GM12878 (cell line): ENCODE results near the gene TLE2. TPM values are rescaled to one million over a fixed set of nuclear protein-coding genes. Genes with fewer than 3 reads are reported as not detected.

ENCODE experiments used
- ATAC-seq: fragments of 200-7000 bp; cut with Tn5 transposase; 3 replicates; pipeline ENCODE4 v1.9.1; 2020; ENCODE audit warnings: mild to moderate bottlenecking, moderate library complexity
- BruUV-seq: library from RNA; stranded (reverse); fragments of 400-500 nt; replicated peaks from 2 replicates; lab custom pipeline; 2021; lab: Mats Ljungman, UMichigan
- CTCF ChIA-PET: fragments of 300-600 bp; sonication (Branson Sonifier 250); formaldehyde crosslinking; extraction: SDS; loops from one replicate; lab custom pipeline; 2021; ENCODE audit warnings: inconsistent platforms; lab: Yijun Ruan, JAX
- POLR2A ChIA-PET: fragments of 350-600 bp; formaldehyde crosslinking; extraction: SDS; loops from one replicate; lab custom pipeline; 2021; ENCODE audit warnings: inconsistent platforms; lab: Charles Lee
- RAD21 ChIA-PET: fragments of 300-600 bp; sonication (Branson Sonifier 250); formaldehyde crosslinking; loops from one replicate; lab custom pipeline; 2023; ENCODE audit warnings: antibody characterized with exemption; ENCODE audit not compliant: unreplicated experiment; lab: Charles Lee
- SMC1A ChIA-PET: fragments of 300-600 bp; sonication (Branson Sonifier 250); formaldehyde crosslinking; loops from one replicate; lab custom pipeline; 2023; ENCODE audit not compliant: unreplicated experiment, uncharacterized antibody; lab: Charles Lee
- DNase-seq: peaks from one replicate; pipeline ENCODE4 v3.0.0-alpha.2; 2011; ENCODE audit warnings: low read depth, low spot score
- FAIRE-seq: peaks from 3 replicates; lab custom pipeline; 2011; peaks lifted over from hg19 to GRCh38; lab: Jason Lieb, UNC
- H2AFZ ChIP-seq: 2 replicates; pipeline ENCODE4 v1.6.0; 2011; ENCODE audit warnings: low read depth, low read length, control low read depth; ENCODE audit not compliant: control insufficient read depth
- H3K27ac ChIP-seq: 2 replicates; pipeline ENCODE4 v1.5.1; 2011; ENCODE audit warnings: control low read depth; ENCODE audit not compliant: control insufficient read depth, insufficient read depth
- H3K27me3 ChIP-seq, 2 experiments: replicated peaks in 1 of 2; 2 replicates each; pipeline versions ENCODE4 v1.6.0 to v1.6.1; 2011; ENCODE audit warnings: low read length in 1 of 2; ENCODE audit not compliant: control insufficient read depth in 2 of 2, insufficient read depth in 2 of 2
- H3K36me3 ChIP-seq, 2 experiments: 2 replicates each; pipeline ENCODE4 v1.5.1; 2011; ENCODE audit warnings: low read length in 1 of 2; ENCODE audit not compliant: control insufficient read depth in 2 of 2, insufficient read depth in 2 of 2
- H3K4me1 ChIP-seq: 2 replicates; pipeline ENCODE4 v1.6.1; 2011; ENCODE audit warnings: mild to moderate bottlenecking, low read length, moderate library complexity, mixed read lengths; ENCODE audit not compliant: control insufficient read depth, insufficient read depth
- H3K4me2 ChIP-seq: 2 replicates; pipeline ENCODE4 v1.6.0; 2011; ENCODE audit warnings: control low read depth; ENCODE audit not compliant: control insufficient read depth, insufficient read depth
- H3K4me3 ChIP-seq: fragments of 200-600 bp; sonication (generic); 2 replicates; pipeline ENCODE4 v1.5.1; 2016
- H3K79me2 ChIP-seq: 2 replicates; pipeline ENCODE4 v1.6.0; 2011; ENCODE audit warnings: low read length; ENCODE audit not compliant: control insufficient read depth, insufficient read depth
- H3K9ac ChIP-seq: 2 replicates; pipeline ENCODE4 v1.8.0; 2011; ENCODE audit warnings: low read length, control low read depth, mixed read lengths; ENCODE audit not compliant: control insufficient read depth, insufficient read depth
- H3K9me3 ChIP-seq: replicated peaks from 3 replicates; pipeline ENCODE4 v1.5.1; 2011; ENCODE audit warnings: mild to moderate bottlenecking, low read length; ENCODE audit not compliant: control insufficient read depth, insufficient read depth
- H4K20me1 ChIP-seq: 2 replicates; pipeline ENCODE4 v1.6.0; 2011; ENCODE audit not compliant: control insufficient read depth, insufficient read depth
- ATF7 ChIP-seq: fragments of 450-650 bp; IDR thresholded peaks from 2 replicates; pipeline ENCODE4 v1.6.1; 2016; ENCODE audit warnings: low read depth, mild to moderate bottlenecking
- CHD2 ChIP-seq: IDR thresholded peaks from 2 replicates; pipeline ENCODE4 v1.6.1; 2011; ENCODE audit warnings: low read depth, low read length, improper control_type of control experiment, borderline replicate concordance
- FOXM1 ChIP-seq: IDR thresholded peaks from 2 replicates; pipeline ENCODE4 v1.6.1; 2012; ENCODE audit warnings: low read depth, mild to moderate bottlenecking, inconsistent platforms, low read length, moderate library complexity
- GABPA ChIP-seq: IDR thresholded peaks from 2 replicates; pipeline ENCODE4 v1.6.1; 2014; ENCODE audit warnings: antibody characterized with exemption, low read depth, mild to moderate bottlenecking, inconsistent platforms
- JUNB ChIP-seq: IDR thresholded peaks from 2 replicates; pipeline ENCODE4 v1.6.1; 2016; ENCODE audit warnings: antibody characterized with exemption, mild to moderate bottlenecking
- MEF2B ChIP-seq: fragments of 450-650 bp; IDR thresholded peaks from 2 replicates; pipeline ENCODE4 v1.6.1; 2018; ENCODE audit warnings: mild to moderate bottlenecking, moderate library complexity; ENCODE audit not compliant: partially characterized antibody, poor library complexity, severe bottlenecking
- YY1 ChIP-seq: IDR thresholded peaks from 2 replicates; pipeline ENCODE4 v1.6.1; 2011; ENCODE audit warnings: low read depth, mild to moderate bottlenecking, low read length
- WGBS: methylation state at CpG from one replicate; pipeline ENCODE4 v1.1.6; 2016; ENCODE audit warnings: low lambda C conversion rate; ENCODE audit not compliant: insufficient replicate concordance, insufficient coverage; ENCODE audit errors: missing lambda C conversion rate; 5-methylcytosine and 5-hydroxymethylcytosine counted together
- in situ Hi-C: fragments of 300-500 bp; cut with MboI; formaldehyde crosslinking; loops from 9 replicates; pipeline ENCODE4 v1.14.3; 2018; ENCODE audit warnings: mixed read lengths
- intact Hi-C: fragments of 100-400 bp; cut with micrococcal nuclease; formaldehyde crosslinking; loops from one replicate; pipeline ENCODE4 v1.14.2; 2022; ENCODE audit not compliant: unreplicated experiment
- polyA plus RNA-seq, 11 experiments: library from polyadenylated mRNA; depleted of rRNA in 4 of 11; unstranded in 6 of 11; stranded (reverse) in 5 of 11; fragments of >200 nt; fragmentation: Nextera tagmentation in 4 of 11; fragmentation: Illumina TruSeq in 1 of 11; extraction: Ambion mirVana in 4 of 11; extraction: Trizol in 1 of 11; gene quantifications; 1 replicate in 1 of 11; 2 replicates in 10 of 11; pipeline versions ENCODE4 v1.2.1 to v1.2.3, GENCODE V29; 2011 to 2016; ENCODE audit warnings: inconsistent platforms in 2 of 11, missing spikeins in 2 of 11, low read depth in 1 of 11
- total RNA-seq, 4 experiments: library from RNA; depleted of rRNA in 3 of 4; stranded (reverse); fragments of >200 nt in 3 of 4; fragmentation: Illumina TruSeq in 1 of 4; extraction: Trizol in 1 of 4; gene quantifications; 2 replicates each; pipeline versions ENCODE4 v1.2.1 to v1.2.3, GENCODE V29; 2013 to 2021
- TF ChIP-seq, protein P1 (sequence below): fragments of 450-650 bp; formaldehyde crosslinking; IDR thresholded peaks from 2 replicates; pipeline ENCODE4 v1.5.0; 2022; ENCODE audit warnings: mild to moderate bottlenecking, missing genetic modification characterization
- TF ChIP-seq, protein P2 (sequence below): IDR thresholded peaks from 2 replicates; pipeline ENCODE4 v1.6.1; 2012; ENCODE audit warnings: low read length, inconsistent platforms
- TF ChIP-seq, protein P3 (sequence below): fragments of 450-650 bp; IDR thresholded peaks from 2 replicates; pipeline ENCODE4 v1.6.1; 2017; ENCODE audit warnings: low read depth, mild to moderate bottlenecking, moderate library complexity
- TF ChIP-seq, protein P4 (sequence below): fragments of 450-650 bp; IDR thresholded peaks from 2 replicates; pipeline ENCODE4 v1.6.1; 2018; ENCODE audit warnings: borderline replicate concordance, mild to moderate bottlenecking; ENCODE audit not compliant: partially characterized antibody

Gene TLE2
- total and polyA plus RNA-seq, 10 of the 15 experiments (the other 5 are each of a cell fraction or from before 2014, with no cell fraction given), result 0.05 to 0.21 (median 0.11) TPM; not detected in 5

DNA sequence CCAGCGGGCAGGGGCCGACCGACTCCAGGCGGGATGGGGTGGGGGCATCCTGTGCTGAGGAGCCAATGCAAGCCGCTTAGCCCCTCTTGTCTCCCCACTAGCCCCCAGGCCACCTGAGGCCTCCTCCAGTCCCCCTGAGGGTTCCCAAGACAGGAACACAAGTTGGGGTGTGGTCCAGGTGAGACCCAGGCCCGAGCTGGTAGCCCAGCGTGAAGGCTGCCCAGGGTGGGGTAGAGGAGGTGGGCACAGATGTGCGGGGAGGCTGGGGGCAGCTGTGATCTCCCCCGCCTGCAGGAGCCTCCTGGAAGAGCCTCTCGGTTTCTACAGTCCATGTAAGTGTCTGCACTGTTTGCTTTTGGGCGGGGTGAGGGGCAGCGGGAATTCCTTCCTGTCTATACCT is 41.3 kb downstream of the TLE2 start:
- FAIRE-seq, result no peak

More for the DNA sequence above, 41.3 kb downstream of the TLE2 start:
- H3K27me3 ChIP-seq, result no peaks in the 10 kb centered on the region; a peak in 2 of 4 replicates
- H3K9ac ChIP-seq, result no peak overlapping the region
- ChIA-PET CTCF (no interaction called here), SMC1A (no interaction called here), RAD21 (no interaction called here), POLR2A (no interaction called here)
- BruUV-seq, result no TSS peak
- no peaks in the 10 kb centered on the region for H4K20me1 ChIP-seq
- no peaks in the 10 kb centered on the region for H3K9me3 ChIP-seq
- H2AFZ ChIP-seq, result no peak overlapping the region
- in situ Hi-C loops, result no loop called here
- no peak for ATAC-seq
- no peaks in the 10 kb centered on the region for H3K79me2 ChIP-seq
- no peak overlapping the region for H3K27ac ChIP-seq
- 47% methylated on average over 12 of the region's 12 CpGs for WGBS
- H3K4me3 ChIP-seq, result no peak overlapping the region
- TF ChIP-seq GABPA (no peak), FOXM1 (no peak), JUNB (no peak), YY1 (no peak), ATF7 (no peak), CHD2 (no peak), MEF2B (no peak)
- TF ChIP-seq, protein P1, sequence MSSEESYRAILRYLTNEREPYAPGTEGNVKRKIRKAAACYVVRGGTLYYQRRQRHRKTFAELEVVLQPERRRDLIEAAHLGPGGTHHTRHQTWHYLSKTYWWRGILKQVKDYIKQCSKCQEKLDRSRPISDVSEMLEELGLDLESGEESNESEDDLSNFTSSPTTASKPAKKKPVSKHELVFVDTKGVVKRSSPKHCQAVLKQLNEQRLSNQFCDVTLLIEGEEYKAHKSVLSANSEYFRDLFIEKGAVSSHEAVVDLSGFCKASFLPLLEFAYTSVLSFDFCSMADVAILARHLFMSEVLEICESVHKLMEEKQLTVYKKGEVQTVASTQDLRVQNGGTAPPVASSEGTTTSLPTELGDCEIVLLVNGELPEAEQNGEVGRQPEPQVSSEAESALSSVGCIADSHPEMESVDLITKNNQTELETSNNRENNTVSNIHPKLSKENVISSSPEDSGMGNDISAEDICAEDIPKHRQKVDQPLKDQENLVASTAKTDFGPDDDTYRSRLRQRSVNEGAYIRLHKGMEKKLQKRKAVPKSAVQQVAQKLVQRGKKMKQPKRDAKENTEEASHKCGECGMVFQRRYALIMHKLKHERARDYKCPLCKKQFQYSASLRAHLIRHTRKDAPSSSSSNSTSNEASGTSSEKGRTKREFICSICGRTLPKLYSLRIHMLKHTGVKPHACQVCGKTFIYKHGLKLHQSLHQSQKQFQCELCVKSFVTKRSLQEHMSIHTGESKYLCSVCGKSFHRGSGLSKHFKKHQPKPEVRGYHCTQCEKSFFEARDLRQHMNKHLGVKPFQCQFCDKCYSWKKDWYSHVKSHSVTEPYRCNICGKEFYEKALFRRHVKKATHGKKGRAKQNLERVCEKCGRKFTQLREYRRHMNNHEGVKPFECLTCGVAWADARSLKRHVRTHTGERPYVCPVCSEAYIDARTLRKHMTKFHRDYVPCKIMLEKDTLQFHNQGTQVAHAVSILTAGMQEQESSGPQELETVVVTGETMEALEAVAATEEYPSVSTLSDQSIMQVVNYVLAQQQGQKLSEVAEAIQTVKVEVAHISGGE (CRISPR knock-in tag), result no peak
- TF ChIP-seq, protein P2, sequence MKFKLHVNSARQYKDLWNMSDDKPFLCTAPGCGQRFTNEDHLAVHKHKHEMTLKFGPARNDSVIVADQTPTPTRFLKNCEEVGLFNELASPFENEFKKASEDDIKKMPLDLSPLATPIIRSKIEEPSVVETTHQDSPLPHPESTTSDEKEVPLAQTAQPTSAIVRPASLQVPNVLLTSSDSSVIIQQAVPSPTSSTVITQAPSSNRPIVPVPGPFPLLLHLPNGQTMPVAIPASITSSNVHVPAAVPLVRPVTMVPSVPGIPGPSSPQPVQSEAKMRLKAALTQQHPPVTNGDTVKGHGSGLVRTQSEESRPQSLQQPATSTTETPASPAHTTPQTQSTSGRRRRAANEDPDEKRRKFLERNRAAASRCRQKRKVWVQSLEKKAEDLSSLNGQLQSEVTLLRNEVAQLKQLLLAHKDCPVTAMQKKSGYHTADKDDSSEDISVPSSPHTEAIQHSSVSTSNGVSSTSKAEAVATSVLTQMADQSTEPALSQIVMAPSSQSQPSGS, result no peak
- TF ChIP-seq, protein P3, sequence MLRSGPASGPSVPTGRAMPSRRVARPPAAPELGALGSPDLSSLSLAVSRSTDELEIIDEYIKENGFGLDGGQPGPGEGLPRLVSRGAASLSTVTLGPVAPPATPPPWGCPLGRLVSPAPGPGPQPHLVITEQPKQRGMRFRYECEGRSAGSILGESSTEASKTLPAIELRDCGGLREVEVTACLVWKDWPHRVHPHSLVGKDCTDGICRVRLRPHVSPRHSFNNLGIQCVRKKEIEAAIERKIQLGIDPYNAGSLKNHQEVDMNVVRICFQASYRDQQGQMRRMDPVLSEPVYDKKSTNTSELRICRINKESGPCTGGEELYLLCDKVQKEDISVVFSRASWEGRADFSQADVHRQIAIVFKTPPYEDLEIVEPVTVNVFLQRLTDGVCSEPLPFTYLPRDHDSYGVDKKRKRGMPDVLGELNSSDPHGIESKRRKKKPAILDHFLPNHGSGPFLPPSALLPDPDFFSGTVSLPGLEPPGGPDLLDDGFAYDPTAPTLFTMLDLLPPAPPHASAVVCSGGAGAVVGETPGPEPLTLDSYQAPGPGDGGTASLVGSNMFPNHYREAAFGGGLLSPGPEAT, result no peak
- TF ChIP-seq, protein P4, sequence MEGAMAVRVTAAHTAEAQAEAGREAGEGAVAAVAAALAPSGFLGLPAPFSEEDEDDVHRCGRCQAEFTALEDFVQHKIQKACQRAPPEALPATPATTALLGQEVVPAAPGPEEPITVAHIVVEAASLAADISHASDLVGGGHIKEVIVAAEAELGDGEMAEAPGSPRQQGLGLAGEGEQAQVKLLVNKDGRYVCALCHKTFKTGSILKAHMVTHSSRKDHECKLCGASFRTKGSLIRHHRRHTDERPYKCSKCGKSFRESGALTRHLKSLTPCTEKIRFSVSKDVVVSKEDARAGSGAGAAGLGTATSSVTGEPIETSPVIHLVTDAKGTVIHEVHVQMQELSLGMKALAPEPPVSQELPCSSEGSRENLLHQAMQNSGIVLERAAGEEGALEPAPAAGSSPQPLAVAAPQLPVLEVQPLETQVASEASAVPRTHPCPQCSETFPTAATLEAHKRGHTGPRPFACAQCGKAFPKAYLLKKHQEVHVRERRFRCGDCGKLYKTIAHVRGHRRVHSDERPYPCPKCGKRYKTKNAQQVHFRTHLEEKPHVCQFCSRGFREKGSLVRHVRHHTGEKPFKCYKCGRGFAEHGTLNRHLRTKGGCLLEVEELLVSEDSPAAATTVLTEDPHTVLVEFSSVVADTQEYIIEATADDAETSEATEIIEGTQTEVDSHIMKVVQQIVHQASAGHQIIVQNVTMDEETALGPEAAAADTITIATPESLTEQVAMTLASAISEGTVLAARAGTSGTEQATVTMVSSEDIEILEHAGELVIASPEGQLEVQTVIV, result no peak
- no peak for DNase-seq
- peaks cover 6% of the 10 kb centered on the region; the same call in 1 of the 2 replicates for H3K4me1 ChIP-seq
- no peak overlapping the region for H3K4me2 ChIP-seq
- no peaks in the 10 kb centered on the region for H3K36me3 ChIP-seq
- intact Hi-C loops, result no loop called here
